BJ (cell line): ENCODE data around the gene NUP205. TPM values are rescaled to one million over a fixed set of nuclear protein-coding genes. Genes with fewer than 3 reads are reported as not detected.

Experiments
- CTCF ChIA-PET: fragments of 350-600 bp; formaldehyde crosslinking; extraction: SDS; loops from one replicate; lab custom pipeline; 2021; ENCODE audit warnings: antibody characterized with exemption, inconsistent platforms; lab: Yijun Ruan, JAX
- POLR2A ChIA-PET: fragments of 300-600 bp; sonication (Branson Sonifier 250); formaldehyde crosslinking; extraction: SDS; loops from one replicate; lab custom pipeline; 2021; ENCODE audit warnings: antibody characterized with exemption; lab: Charles Lee
- DNase-seq: peaks from one replicate; pipeline ENCODE4 v3.0.0-alpha.2; 2011; ENCODE audit warnings: low read depth
- H3K27me3 ChIP-seq: 2 replicates; pipeline ENCODE4 v1.6.0; 2011; ENCODE audit warnings: low read length; ENCODE audit not compliant: control insufficient read depth, insufficient read depth
- H3K36me3 ChIP-seq: 2 replicates; pipeline ENCODE4 v1.5.1; 2011; ENCODE audit warnings: low read length; ENCODE audit not compliant: control insufficient read depth, insufficient read depth
- H3K4me3 ChIP-seq: 2 replicates; pipeline ENCODE4 v1.5.1; 2011; ENCODE audit warnings: low read depth, mild to moderate bottlenecking, control low read depth, low read length
- CTCF ChIP-seq: IDR thresholded peaks from 2 replicates; pipeline ENCODE4 v1.5.1; 2011; ENCODE audit warnings: low read depth, mild to moderate bottlenecking, control low read depth, inconsistent platforms, low read length, moderate library complexity; ENCODE audit not compliant: insufficient read depth
- polyA plus RNA-seq: library from polyadenylated mRNA; depleted of rRNA; stranded (reverse); fragments of >200 nt; gene quantifications from 2 replicates; pipeline ENCODE4 v1.2.3, GENCODE V29; 2011

Gene NUP205
- polyA plus RNA-seq, 1 experiment, result 27.2 TPM

GRCh38 chr7:135558337-135558767 is 635 bp downstream of the NUP205 start:
- H3K36me3 ChIP-seq, result no peaks in the 10 kb centered on the region
- no peaks in the 10 kb centered on the region for H3K27me3 ChIP-seq
- CTCF ChIA-PET, result interaction anchor here (1.0 to 3.0 kb wide), 6 partner anchors 260 to 872 kb away, joined by 3 to 16 read pairs (median 7); no protein-coding TSS in a partner anchor
- POLR2A ChIA-PET, result no interaction called here
- DNase-seq, result peak; percentile 6
- H3K4me3 ChIP-seq, result peak overlapping the region; percentile 93
- TF ChIP-seq CTCF, result peak; percentile 66

- TF ChIP-seq CTCF, result no peak
- Histone ChIP-seq H3K4me3 (peak overlapping the region; percentile 93), H3K36me3 (no peaks in the 10 kb centered on the region), H3K27me3 (no peaks in the 10 kb centered on the region)
- no peak for DNase-seq
- ChIA-PET POLR2A (no interaction called here), CTCF (interaction anchor here (0.6 to 3.0 kb wide), 10 partner anchors 11 to 873 kb away, joined by 3 to 16 read pairs (median 4); no protein-coding TSS in a partner anchor)
Observed at GRCh38 chr7:135558881-135559280, 1.2 kb downstream of the NUP205 start.

GRCh38 chr7:135560631-135561030 is 2.9 kb downstream of the NUP205 start:
- no peak for DNase-seq
- POLR2A ChIA-PET, result no interaction called here
- no peaks in the 10 kb centered on the region for H3K27me3 ChIP-seq
- no peaks in the 10 kb centered on the region; the same call in 1 of the 2 replicates for H3K36me3 ChIP-seq
- CTCF ChIA-PET, result interaction anchor here (1.0 to 2.3 kb wide), 3 partner anchors 12 to 281 kb away, joined by 3 to 6 read pairs (median 6); no protein-coding TSS in a partner anchor
- TF ChIP-seq CTCF, result no peak
- H3K4me3 ChIP-seq, result no peak overlapping the region

GRCh38 chr7:135562720-135563119 is 5.0 kb downstream of the NUP205 start:
- H3K36me3 ChIP-seq, result no peaks in the 10 kb centered on the region; the same call in 1 of the 2 replicates
- no peaks in the 10 kb centered on the region for H3K27me3 ChIP-seq
- CTCF ChIA-PET, result interaction anchor here (0.6 kb wide), 1 partner anchor 8 kb away, joined by 3 read pairs; no protein-coding TSS in a partner anchor
- DNase-seq, result no peak
- TF ChIP-seq CTCF, result no peak
- POLR2A ChIA-PET, result no interaction called here
- H3K4me3 ChIP-seq, result no peak overlapping the region

- ChIA-PET CTCF (interaction anchor here (1.5 to 2.2 kb wide), 2 partner anchors 11 to 291 kb away, joined by 6 read pairs; no protein-coding TSS in a partner anchor), POLR2A (no interaction called here)
- Histone ChIP-seq H3K27me3 (no peaks in the 10 kb centered on the region), H3K36me3 (no peaks in the 10 kb centered on the region; the same call in none of the 2 replicates), H3K4me3 (no peak overlapping the region)
- no peak for DNase-seq
- TF ChIP-seq CTCF, result no peak
Observed at GRCh38 chr7:135571834-135572233, 14.1 kb downstream of the NUP205 start.
